Heart right ventricle (tissue), 16 donors: ENCODE data around the gene ZSCAN20. TPM values are rescaled to one million over a fixed set of nuclear protein-coding genes. Genes with fewer than 3 reads are reported as not detected.

Experiments used
- ATAC-seq, 8 donors: fragments of 200-7000 bp; cut with Tn5 transposase; one replicate each; pipeline ENCODE4 v1.9.1; 2020; ENCODE audit warnings: mild to moderate bottlenecking in 8 of 8, moderate library complexity in 8 of 8, moderate number of reproducible peaks in 1 of 8
- DNase-seq, 2 donors: peaks; one replicate each; pipeline ENCODE4 v3.0.0-alpha.2; 2020
- H3K27ac ChIP-seq, 10 donors: fragments of 200-600 bp; sonication (generic) in 2 of 10; one replicate each; pipeline versions ENCODE4 v1.5.0 to v1.8.0; 2020 to 2022; ENCODE audit warnings: mild to moderate bottlenecking in 3 of 10
- H3K27me3 ChIP-seq, 7 donors: fragments of 200-600 bp; one replicate each; pipeline ENCODE4 v1.8.0; 2021 to 2022; ENCODE audit warnings: mild to moderate bottlenecking in 2 of 7
- H3K36me3 ChIP-seq, 9 donors: fragments of 200-600 bp; sonication (generic) in 1 of 9; one replicate each; pipeline versions ENCODE4 v1.5.0 to v1.8.0; 2020 to 2022; ENCODE audit warnings: mild to moderate bottlenecking in 2 of 9
- H3K4me1 ChIP-seq, 9 donors: fragments of 200-600 bp; sonication (generic) in 1 of 9; one replicate each; pipeline versions ENCODE4 v1.5.0 to v1.8.0; 2020 to 2022; ENCODE audit warnings: mild to moderate bottlenecking in 4 of 9
- H3K4me3 ChIP-seq, 10 donors: fragments of 200-600 bp; sonication (generic) in 2 of 10; one replicate each; pipeline versions ENCODE4 v1.5.0 to v1.8.0; 2020 to 2022; ENCODE audit warnings: mild to moderate bottlenecking in 7 of 10, moderate library complexity in 2 of 10
- H3K9me3 ChIP-seq, 11 donors: fragments of 200-600 bp in 10 of 11; sonication (generic) in 2 of 11; one replicate each; pipeline versions ENCODE4 v1.5.0 to v1.8.0; 2013 to 2022; ENCODE audit warnings: mild to moderate bottlenecking in 2 of 11, control low read depth in 1 of 11, moderate library complexity in 1 of 11
- WGBS, 2 donors: extraction: QIAGEN DNeasy Blood & Tissue Kit; methylation state at CpG; one replicate each; pipeline ENCODE4 v1.1.7; 2013; ENCODE audit warnings: inconsistent platforms in 1 of 2; 5-methylcytosine and 5-hydroxymethylcytosine counted together
- intact Hi-C, 10 donors: fragments of 100-400 bp; cut with DNase I; formaldehyde crosslinking; loops; one replicate each; pipeline versions ENCODE4 v1.11.1 to v1.14.2; 2022
- polyA plus RNA-seq, 2 donors: library from polyadenylated mRNA; stranded (reverse); fragments of 200-250 nt; gene quantifications; one replicate each; pipeline ENCODE4 v1.2.3, GENCODE V29; 2013
- total RNA-seq, 10 donors: library from RNA; stranded (reverse); fragmentation: NEBNext Ultra II Directional in 3 of 10; extraction: Animal tissue kit (Norgen Biotek cat#: 25700) in 3 of 10; gene quantifications; one replicate each; pipeline versions ENCODE4 v1.2.1 to v1.2.4, GENCODE V29; 2021 to 2023
- TF ChIP-seq, protein P1 (sequence below), 9 donors: fragments of 200-600 bp; sonication (generic) in 2 of 9; IDR thresholded peaks; one replicate each; pipeline versions ENCODE4 v1.5.0 to v1.8.0; 2021 to 2022; ENCODE audit warnings: antibody characterized with exemption in 9 of 9, mild to moderate bottlenecking in 5 of 9, moderate library complexity in 1 of 9
- donor health status: Arrhythmogenic right ventricular cardiomyopathy.
- donor health status: ischemic (EF 13 %, LVEDD 7.1; RV severe dilation, severe dysfunction).
- donor health status: healthy with polysubstance abuse.
- donor health status: DM: no; HTN: yes; CAD: no.
- donor health status: DM: no; HTN: no; CAD: no.
- donor health status: ischemic (EF 25% LVEDD 6.9; RV normal size, moderate dysfunction).
- donor health status: ischemic (EF 25% LVEDD 5.7; RV mildly dilated, moderate dysfunction).
- donor health status: healthy.
- donor health status: DM: yes; HTN: yes; CAD: no.
- donor health status: Ischemic cardiomyopathy.
- donor health status: ischemic (EF 35%, LVEDD 5.7; RV mildly dilated, moderate dysfunction).
- donor health status: nonischemic (EF 11% LVEDD 7.7; RV severe dilation, severe dysfunction).
- donor health status: DM: yes; HTN: yes; CAD: no.
- donor health status: PGD.
- donor health status: ischemic (EF 29% LVEDD 5.4; RV normal size, mild dysfunction).
- donor health status: nonischemic (EF 23%, LVEDD 6.1; RV moderate dilation, normal function).

Gene ZSCAN20
- total and polyA plus RNA-seq, 12 donors: 0.83 to 9.3 (median 5.6) TPM

DNA sequence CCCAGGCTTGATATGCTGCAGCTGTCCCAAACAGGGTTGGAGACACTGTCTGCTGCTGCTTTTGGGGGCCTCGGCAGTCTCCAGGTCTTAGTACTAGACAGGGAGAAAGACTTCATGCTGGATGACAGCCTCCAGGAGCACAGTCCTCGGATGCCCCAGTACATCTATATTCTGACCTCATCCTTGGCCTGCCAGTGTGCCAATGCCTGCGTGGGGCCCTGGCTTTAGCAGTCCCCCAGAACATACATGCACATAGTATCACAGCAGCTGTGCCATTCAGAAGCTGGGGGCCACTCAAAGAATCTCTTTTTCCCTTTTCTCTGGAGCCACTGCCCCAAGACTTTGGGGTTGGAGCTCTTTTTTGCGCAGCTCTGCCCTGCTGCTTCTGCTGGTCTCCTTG, 4.4 kb upstream of the ZSCAN20 start:
- Histone ChIP-seq H3K27me3 (no peaks in the 10 kb centered on the region), H3K9me3 (no peaks in the 10 kb centered on the region), H3K36me3 (no peaks in the 10 kb centered on the region), H3K4me3 (no peak overlapping the region), H3K4me1 (peaks cover under 1 to 42% (median 33%) of the 10 kb centered on the region in 9 donors), H3K27ac (no peak overlapping the region)
- intact Hi-C loops: loop anchor here in 8 of 10 donors (5.0 to 10.0 kb wide), 10 partner anchors 93 to 373 kb away; no protein-coding TSS in a partner anchor
- WGBS, 2 donors: 82 to 86% methylated on average over 4 of the region's 4 CpGs
- DNase-seq (no peak), ATAC-seq (no peak)
- TF ChIP-seq, protein P1, sequence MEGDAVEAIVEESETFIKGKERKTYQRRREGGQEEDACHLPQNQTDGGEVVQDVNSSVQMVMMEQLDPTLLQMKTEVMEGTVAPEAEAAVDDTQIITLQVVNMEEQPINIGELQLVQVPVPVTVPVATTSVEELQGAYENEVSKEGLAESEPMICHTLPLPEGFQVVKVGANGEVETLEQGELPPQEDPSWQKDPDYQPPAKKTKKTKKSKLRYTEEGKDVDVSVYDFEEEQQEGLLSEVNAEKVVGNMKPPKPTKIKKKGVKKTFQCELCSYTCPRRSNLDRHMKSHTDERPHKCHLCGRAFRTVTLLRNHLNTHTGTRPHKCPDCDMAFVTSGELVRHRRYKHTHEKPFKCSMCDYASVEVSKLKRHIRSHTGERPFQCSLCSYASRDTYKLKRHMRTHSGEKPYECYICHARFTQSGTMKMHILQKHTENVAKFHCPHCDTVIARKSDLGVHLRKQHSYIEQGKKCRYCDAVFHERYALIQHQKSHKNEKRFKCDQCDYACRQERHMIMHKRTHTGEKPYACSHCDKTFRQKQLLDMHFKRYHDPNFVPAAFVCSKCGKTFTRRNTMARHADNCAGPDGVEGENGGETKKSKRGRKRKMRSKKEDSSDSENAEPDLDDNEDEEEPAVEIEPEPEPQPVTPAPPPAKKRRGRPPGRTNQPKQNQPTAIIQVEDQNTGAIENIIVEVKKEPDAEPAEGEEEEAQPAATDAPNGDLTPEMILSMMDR (IDR thresholded peaks at IDR 0.05): no peak

DNA sequence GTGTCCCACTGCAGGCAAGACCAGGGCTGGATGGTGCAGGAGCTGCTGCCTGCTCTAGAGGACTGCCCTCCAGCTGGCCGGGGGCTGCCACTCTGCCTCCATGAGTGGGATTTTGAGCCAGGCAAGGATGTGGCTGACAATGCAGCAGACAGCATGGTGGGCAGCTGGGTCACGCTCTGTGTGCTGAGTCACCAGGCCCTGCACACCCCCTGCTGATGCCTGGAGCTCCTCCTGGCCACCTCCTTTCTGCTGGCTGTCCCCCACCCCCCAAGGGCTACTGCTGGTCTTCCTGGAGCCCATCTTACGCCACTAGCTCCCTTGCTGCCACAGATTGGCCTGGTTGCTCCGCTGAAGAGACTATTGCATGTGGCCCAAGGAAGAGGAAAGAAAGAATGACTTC, 3.9 kb upstream of the ZSCAN20 start:
- TF ChIP-seq, protein P1 (IDR thresholded peaks at IDR 0.05): no peak
- Histone ChIP-seq H3K27me3 (no peaks in the 10 kb centered on the region), H3K36me3 (no peaks in the 10 kb centered on the region), H3K4me3 (no peak overlapping the region), H3K9me3 (no peaks in the 10 kb centered on the region), H3K4me1 (peaks cover 4 to 47% (median 38%) of the 10 kb centered on the region in 9 donors), H3K27ac (no peak overlapping the region)
- DNase-seq: no peak
- intact Hi-C loops: loop anchor here in 8 of 10 donors (5.0 to 10.0 kb wide), 10 partner anchors 94 to 374 kb away; no protein-coding TSS in a partner anchor
- no peak for ATAC-seq
- WGBS, 2 donors: 95 to 97% methylated on average over 4 of the region's 4 CpGs

DNA sequence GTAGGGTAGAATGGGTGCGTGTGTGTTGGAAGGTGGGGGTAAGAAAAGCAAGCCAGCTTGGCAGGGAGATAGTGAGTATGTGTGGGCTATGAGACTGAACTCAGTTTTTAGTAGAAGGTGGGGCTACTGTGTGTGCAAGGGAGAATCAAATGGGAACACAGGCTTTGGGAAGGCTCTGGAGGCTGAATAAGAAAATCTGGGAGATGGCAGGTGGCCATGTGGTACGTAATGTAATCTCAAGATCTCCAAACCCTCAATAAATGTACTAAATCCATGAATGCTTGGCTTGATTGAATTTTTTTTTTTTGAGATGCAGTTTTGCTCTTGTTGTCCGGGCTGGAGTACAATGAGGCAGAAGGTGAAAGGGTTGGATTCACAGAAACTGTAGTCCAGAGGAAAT, 3.5 kb upstream of the ZSCAN20 start:
- intact Hi-C loops: loop anchor here in 8 of 10 donors (5.0 to 10.0 kb wide), 10 partner anchors 94 to 374 kb away; no protein-coding TSS in a partner anchor
- peaks cover 5 to 52% (median 43%) of the 10 kb centered on the region in 9 donors for H3K4me1 ChIP-seq
- ATAC-seq (no peak), DNase-seq (no peak)
- no peak overlapping the region for H3K4me3 ChIP-seq
- 84 to 88% methylated on average over 3 of the region's 3 CpGs for WGBS, 2 donors
- H3K36me3 ChIP-seq: no peaks in the 10 kb centered on the region
- TF ChIP-seq, protein P1 (IDR thresholded peaks at IDR 0.05): no peak
- no peak overlapping the region for H3K27ac ChIP-seq
- no peaks in the 10 kb centered on the region for H3K9me3 ChIP-seq
- H3K27me3 ChIP-seq: no peaks in the 10 kb centered on the region

DNA sequence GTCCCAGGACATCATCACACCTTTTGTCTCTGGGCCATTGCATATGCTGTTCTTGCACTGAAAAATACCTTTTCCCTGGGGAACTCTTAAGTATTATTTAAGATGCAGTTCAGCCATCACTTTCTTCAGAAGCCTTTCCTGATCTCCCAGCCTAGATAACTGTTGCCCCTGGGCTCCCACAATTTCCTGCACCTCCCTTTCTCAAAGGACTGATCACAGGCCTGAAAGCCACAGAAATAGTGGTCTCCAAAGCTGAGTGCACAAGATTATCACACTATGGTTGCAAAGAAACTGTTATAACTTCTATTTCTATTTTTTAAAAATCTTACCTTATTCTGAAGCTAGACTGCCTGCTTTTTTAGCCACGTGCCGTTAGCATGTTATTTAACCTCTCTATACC, 2.8 kb upstream of the ZSCAN20 start:
- DNase-seq (no peak), ATAC-seq (no peak)
- Histone ChIP-seq H3K4me3 (no peak overlapping the region), H3K9me3 (no peaks in the 10 kb centered on the region), H3K27ac (peak overlapping the region in 2 of 10 donors; percentile 33 to 81), H3K27me3 (no peaks in the 10 kb centered on the region), H3K4me1 (peaks cover 5 to 59% (median 50%) of the 10 kb centered on the region in 9 donors), H3K36me3 (no peaks in the 10 kb centered on the region)
- 95% methylated on average over 2 of the region's 2 CpGs for WGBS, 2 donors
- TF ChIP-seq, protein P1 (IDR thresholded peaks at IDR 0.05): no peak
- intact Hi-C loops: loop anchor here (1.0 to 10.0 kb wide), 22 partner anchors 95 to 375 kb away; no protein-coding TSS in a partner anchor
